ENCODE results near the gene LHX2. TPM values are rescaled to one million over a fixed set of nuclear protein-coding genes. Genes with fewer than 3 reads are reported as not detected.

LHX2 gene
- polyA plus RNA-seq, 1 of the 3 experiments (the other 2 are of a cell fraction): not detected

DNA sequence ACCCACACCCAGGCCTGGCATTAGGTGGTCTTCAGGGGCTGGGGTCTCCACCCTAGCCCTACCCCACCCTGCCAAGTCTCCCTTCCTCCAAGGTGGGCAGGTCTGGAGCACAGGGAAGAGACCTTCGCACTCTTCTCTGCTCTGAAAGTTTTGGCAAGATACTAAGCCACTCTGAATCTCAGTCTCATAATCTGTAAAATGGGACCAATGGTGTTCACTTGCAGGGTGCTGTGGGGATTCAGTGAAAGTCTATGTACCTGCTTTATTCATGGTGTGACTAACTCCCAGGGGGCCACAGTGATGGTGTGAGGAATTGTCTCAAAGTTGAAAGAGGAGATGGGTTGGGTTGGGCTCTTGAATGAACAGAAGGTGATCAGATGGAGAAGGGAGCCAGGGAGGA lies 25.0 kb downstream of the LHX2 start:
- Histone ChIP-seq H3K9me3 (no peaks in the 10 kb centered on the region), H3K4me1 (ENCODE audit: control insufficient read depth in 1 of 2, insufficient read depth in 2 of 2, low read depth in 1 of 2, low read length in 1 of 2) (peaks cover 0 to 10% of the 10 kb centered on the region in 2 experiments; a peak in 1 of 4 replicates), H3K79me2 (ENCODE audit: insufficient read depth) (no peaks in the 10 kb centered on the region), H3K9me2 (no peaks in the 10 kb centered on the region), H3K4me2 (no peak overlapping the region), H2AFZ (ENCODE audit: low read depth) (no peak overlapping the region), H3K4me3 (ENCODE audit: low read depth in 2 of 2, low read length in 1 of 2) (no peak overlapping the region), H3K9ac (no peak overlapping the region), H3F3A (replicated peaks; ENCODE audit: insufficient read depth) (no peaks in the 10 kb centered on the region), H3K27me3 (ENCODE audit: insufficient read depth) (peaks cover 65% of the 10 kb centered on the region), H4K20me1 (ENCODE audit: insufficient read depth) (0 out of 2 replicates have a peak, but pooled peaks cover 3% of the 10 kb centered on the region), H3K36me3 (replicated peaks in 1 of 2; ENCODE audit: control insufficient read depth in 1 of 2, insufficient read depth in 2 of 2, low read length in 1 of 2) (no peaks in the 10 kb centered on the region), H3K27ac (ENCODE audit: low read depth in 2 of 2, low read length in 1 of 2) (no peak overlapping the region)
- DNase-seq: no peak
- CTCF ChIA-PET: no interaction called here
- 75% methylated on average over 1 of the region's 1 CpG for WGBS (ENCODE audit: low lambda C conversion rate)
- POLR2A ChIA-PET: no interaction called here
- TF ChIP-seq RCOR1 (IDR thresholded peaks at IDR 0.05; ENCODE audit: low read length) (no peak), POLR2AphosphoS5 (IDR thresholded peaks at IDR 0.05; ENCODE audit: low read depth, low read length) (no peak), EZH2phosphoT487 (IDR thresholded peaks at IDR 0.05; ENCODE audit: borderline replicate concordance, low read depth) (no peak), MEF2A (IDR thresholded peaks at IDR 0.05; ENCODE audit: borderline replicate concordance, low read depth) (no peak), RAD21 (IDR thresholded peaks at IDR 0.05; ENCODE audit: low read length) (no peak)
- TF ChIP-seq, protein P1, sequence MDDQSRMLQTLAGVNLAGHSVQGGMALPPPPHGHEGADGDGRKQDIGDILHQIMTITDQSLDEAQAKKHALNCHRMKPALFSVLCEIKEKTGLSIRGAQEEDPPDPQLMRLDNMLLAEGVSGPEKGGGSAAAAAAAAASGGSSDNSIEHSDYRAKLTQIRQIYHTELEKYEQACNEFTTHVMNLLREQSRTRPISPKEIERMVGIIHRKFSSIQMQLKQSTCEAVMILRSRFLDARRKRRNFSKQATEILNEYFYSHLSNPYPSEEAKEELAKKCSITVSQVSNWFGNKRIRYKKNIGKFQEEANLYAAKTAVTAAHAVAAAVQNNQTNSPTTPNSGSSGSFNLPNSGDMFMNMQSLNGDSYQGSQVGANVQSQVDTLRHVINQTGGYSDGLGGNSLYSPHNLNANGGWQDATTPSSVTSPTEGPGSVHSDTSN (IDR thresholded peaks at IDR 0.05): no peak
- TF ChIP-seq, protein P2, sequence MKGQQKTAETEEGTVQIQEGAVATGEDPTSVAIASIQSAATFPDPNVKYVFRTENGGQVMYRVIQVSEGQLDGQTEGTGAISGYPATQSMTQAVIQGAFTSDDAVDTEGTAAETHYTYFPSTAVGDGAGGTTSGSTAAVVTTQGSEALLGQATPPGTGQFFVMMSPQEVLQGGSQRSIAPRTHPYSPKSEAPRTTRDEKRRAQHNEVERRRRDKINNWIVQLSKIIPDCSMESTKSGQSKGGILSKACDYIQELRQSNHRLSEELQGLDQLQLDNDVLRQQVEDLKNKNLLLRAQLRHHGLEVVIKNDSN (IDR thresholded peaks at IDR 0.05; ENCODE audit: borderline replicate concordance, low read depth): no peak
- TF ChIP-seq, protein P3, sequence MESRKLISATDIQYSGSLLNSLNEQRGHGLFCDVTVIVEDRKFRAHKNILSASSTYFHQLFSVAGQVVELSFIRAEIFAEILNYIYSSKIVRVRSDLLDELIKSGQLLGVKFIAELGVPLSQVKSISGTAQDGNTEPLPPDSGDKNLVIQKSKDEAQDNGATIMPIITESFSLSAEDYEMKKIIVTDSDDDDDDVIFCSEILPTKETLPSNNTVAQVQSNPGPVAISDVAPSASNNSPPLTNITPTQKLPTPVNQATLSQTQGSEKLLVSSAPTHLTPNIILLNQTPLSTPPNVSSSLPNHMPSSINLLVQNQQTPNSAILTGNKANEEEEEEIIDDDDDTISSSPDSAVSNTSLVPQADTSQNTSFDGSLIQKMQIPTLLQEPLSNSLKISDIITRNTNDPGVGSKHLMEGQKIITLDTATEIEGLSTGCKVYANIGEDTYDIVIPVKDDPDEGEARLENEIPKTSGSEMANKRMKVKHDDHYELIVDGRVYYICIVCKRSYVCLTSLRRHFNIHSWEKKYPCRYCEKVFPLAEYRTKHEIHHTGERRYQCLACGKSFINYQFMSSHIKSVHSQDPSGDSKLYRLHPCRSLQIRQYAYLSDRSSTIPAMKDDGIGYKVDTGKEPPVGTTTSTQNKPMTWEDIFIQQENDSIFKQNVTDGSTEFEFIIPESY (IDR thresholded peaks at IDR 0.05; ENCODE audit: borderline replicate concordance, low read depth): no peak
- TF ChIP-seq, protein P4, sequence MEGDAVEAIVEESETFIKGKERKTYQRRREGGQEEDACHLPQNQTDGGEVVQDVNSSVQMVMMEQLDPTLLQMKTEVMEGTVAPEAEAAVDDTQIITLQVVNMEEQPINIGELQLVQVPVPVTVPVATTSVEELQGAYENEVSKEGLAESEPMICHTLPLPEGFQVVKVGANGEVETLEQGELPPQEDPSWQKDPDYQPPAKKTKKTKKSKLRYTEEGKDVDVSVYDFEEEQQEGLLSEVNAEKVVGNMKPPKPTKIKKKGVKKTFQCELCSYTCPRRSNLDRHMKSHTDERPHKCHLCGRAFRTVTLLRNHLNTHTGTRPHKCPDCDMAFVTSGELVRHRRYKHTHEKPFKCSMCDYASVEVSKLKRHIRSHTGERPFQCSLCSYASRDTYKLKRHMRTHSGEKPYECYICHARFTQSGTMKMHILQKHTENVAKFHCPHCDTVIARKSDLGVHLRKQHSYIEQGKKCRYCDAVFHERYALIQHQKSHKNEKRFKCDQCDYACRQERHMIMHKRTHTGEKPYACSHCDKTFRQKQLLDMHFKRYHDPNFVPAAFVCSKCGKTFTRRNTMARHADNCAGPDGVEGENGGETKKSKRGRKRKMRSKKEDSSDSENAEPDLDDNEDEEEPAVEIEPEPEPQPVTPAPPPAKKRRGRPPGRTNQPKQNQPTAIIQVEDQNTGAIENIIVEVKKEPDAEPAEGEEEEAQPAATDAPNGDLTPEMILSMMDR (IDR thresholded peaks at IDR 0.05): no peak

DNA sequence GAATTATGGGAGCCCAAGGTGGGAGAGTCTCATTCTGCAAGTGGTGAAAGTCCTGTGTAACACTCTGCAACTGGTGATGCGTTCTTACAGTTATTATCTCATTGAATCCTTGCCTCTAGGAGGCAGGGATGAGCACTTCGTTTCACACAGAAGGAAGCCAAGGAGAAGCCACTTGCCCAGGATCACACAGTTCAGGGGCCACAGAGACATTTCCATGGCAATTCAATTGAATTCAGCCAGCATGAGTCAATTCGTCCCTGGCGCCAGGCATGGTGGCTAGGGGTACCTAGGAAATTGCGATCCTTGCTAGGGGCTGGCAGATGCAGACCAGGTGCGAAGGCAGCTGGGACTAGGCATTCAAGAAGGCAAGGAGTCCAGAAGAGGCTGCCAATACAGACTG lies 26.2 kb downstream of the LHX2 start:
- TF ChIP-seq, protein P4 (IDR thresholded peaks at IDR 0.05): peak; percentile 31
- TF ChIP-seq, protein P2 (IDR thresholded peaks at IDR 0.05; ENCODE audit: borderline replicate concordance, low read depth): no peak
- H3K4me1 ChIP-seq (ENCODE audit: control insufficient read depth in 1 of 2, insufficient read depth in 2 of 2, low read depth in 1 of 2, low read length in 1 of 2): peaks cover 0 to 7% of the 10 kb centered on the region in 2 experiments; a peak in 1 of 4 replicates
- 27% methylated on average over 6 of the region's 6 CpGs for WGBS (ENCODE audit: low lambda C conversion rate)
- H3K9ac ChIP-seq: no peak overlapping the region
- no peak overlapping the region for H3K27ac ChIP-seq (ENCODE audit: low read depth in 2 of 2, low read length in 1 of 2)
- H3F3A ChIP-seq (replicated peaks; ENCODE audit: insufficient read depth): no peaks in the 10 kb centered on the region
- ChIA-PET CTCF (interaction anchor here (0.9 to 5.6 kb wide), 4 partner anchors 13 to 496 kb away, joined by 3 to 89 read pairs (median 28); no protein-coding TSS in a partner anchor), POLR2A (no interaction called here)
- DNase-seq: peak; percentile 34
- H3K36me3 ChIP-seq (replicated peaks in 1 of 2; ENCODE audit: control insufficient read depth in 1 of 2, insufficient read depth in 2 of 2, low read length in 1 of 2): no peaks in the 10 kb centered on the region
- H3K4me2 ChIP-seq: no peak overlapping the region
- H3K27me3 ChIP-seq (ENCODE audit: insufficient read depth): peaks cover 53% of the 10 kb centered on the region
- no peak overlapping the region for H2AFZ ChIP-seq (ENCODE audit: low read depth)
- H3K9me2 ChIP-seq: no peaks in the 10 kb centered on the region
- H3K79me2 ChIP-seq (ENCODE audit: insufficient read depth): no peaks in the 10 kb centered on the region
- no peaks in the 10 kb centered on the region for H3K9me3 ChIP-seq
- no peak overlapping the region for H3K4me3 ChIP-seq (ENCODE audit: low read depth in 2 of 2, low read length in 1 of 2)
- H4K20me1 ChIP-seq (ENCODE audit: insufficient read depth): 0 out of 2 replicates have a peak, but pooled peaks cover 1% of the 10 kb centered on the region
